Measurements from ENCODE around the gene TTL.
"Not testable (repeated sequence)": the region's sequence is repeated elsewhere in the genome, so short reads cannot be mapped to it uniquely, and the experiment has no call there.

Gene TTL

GRCh38 chr2:112476434-112476833 is 5.5 kb upstream of the TTL start:
- no peak for DNase-seq

- DNase-seq: peak; percentile 45
Measured at GRCh38 chr2:112480530-112481049, 1.4 kb upstream of the TTL start.

- DNase-seq: peak; percentile 90
Measured at GRCh38 chr2:112481050-112481527, 867 bp upstream of the TTL start.

GRCh38 chr2:112482309-112483041 is 519 bp downstream of the TTL start:
- DNase-seq: peak; percentile 54

GRCh38 chr2:112483042-112483473 is 1.1 kb downstream of the TTL start:
- peak; percentile 20 for DNase-seq

GRCh38 chr2:112483831-112484230 is 1.9 kb downstream of the TTL start:
- DNase-seq: no peak

GRCh38 chr2:112485849-112486248 is 3.9 kb downstream of the TTL start:
- no peak for DNase-seq

GRCh38 chr2:112486895-112487294 is 4.9 kb downstream of the TTL start:
- peak; percentile 30 for DNase-seq

GRCh38 chr2:112487444-112487961 is 5.5 kb downstream of the TTL start:
- DNase-seq: no peak

GRCh38 chr2:112488201-112488600 is 6.2 kb downstream of the TTL start:
- DNase-seq: no peak

- DNase-seq: no peak
Measured at GRCh38 chr2:112491946-112492345, 10.0 kb downstream of the TTL start.

GRCh38 chr2:112493048-112493447 is 11.1 kb downstream of the TTL start:
- DNase-seq: no peak

GRCh38 chr2:112493858-112494648 is 12.1 kb downstream of the TTL start:
- no peak for DNase-seq

- no peak for DNase-seq
Measured at GRCh38 chr2:112494828-112495227, 12.9 kb downstream of the TTL start.

GRCh38 chr2:112495878-112496277 is 13.9 kb downstream of the TTL start:
- DNase-seq: not testable (repeated sequence)

- DNase-seq: peak; percentile 44
Measured at GRCh38 chr2:112500850-112501484, 19.0 kb downstream of the TTL start.

GRCh38 chr2:112509239-112509998 is 27.5 kb downstream of the TTL start:
- not testable (repeated sequence) for DNase-seq

- DNase-seq: no peak
Measured at GRCh38 chr2:112516801-112517200, 34.8 kb downstream of the TTL start.

- no peak for DNase-seq
Measured at GRCh38 chr2:112518807-112519206, 36.9 kb downstream of the TTL start.

- DNase-seq: no peak
Measured at GRCh38 chr2:112519506-112519905, 37.5 kb downstream of the TTL start.

- DNase-seq: no peak
Measured at GRCh38 chr2:112520234-112520783, 38.4 kb downstream of the TTL start.

GRCh38 chr2:112523291-112523777 is 41.4 kb downstream of the TTL start:
- DNase-seq: no peak
